Hepatocyte (in vitro differentiated cells): ENCODE data around the gene TBC1D2.

ENCODE experiments used
- EZH2 ChIP-seq: fragments of 200-600 bp; sonication (generic); IDR thresholded peaks from 2 replicates; pipeline ENCODE4 v1.6.1; 2016; ENCODE audit warnings: antibody characterized with exemption, mild to moderate bottlenecking, borderline replicate concordance
- TF ChIP-seq, protein P1 (sequence below): fragments of 200-600 bp; sonication (generic); IDR thresholded peaks from 2 replicates; pipeline ENCODE4 v1.5.1; 2016; ENCODE audit warnings: antibody characterized with exemption, mild to moderate bottlenecking; ENCODE audit not compliant: poor library complexity

DNA sequence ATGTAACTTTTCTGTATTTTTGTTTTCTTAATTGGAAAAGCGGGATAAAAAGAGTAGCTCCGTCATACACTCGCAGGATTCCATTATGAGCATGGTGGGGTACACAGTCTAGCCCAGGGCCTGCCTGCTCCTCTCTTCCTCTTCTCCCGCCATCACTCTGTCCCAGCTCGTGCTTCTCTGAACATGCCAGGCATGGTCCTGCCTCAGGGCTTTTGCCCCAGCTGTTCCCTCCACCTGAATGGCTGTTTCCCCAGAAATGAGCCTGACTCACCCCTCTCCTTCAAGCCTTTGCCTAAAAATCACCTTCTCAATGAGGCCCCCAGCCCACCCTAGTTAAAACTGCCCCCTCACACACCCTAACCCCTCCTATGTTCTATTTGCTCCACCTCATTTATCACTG lies 67.5 kb downstream of the TBC1D2 start:
- TF ChIP-seq, protein P1, sequence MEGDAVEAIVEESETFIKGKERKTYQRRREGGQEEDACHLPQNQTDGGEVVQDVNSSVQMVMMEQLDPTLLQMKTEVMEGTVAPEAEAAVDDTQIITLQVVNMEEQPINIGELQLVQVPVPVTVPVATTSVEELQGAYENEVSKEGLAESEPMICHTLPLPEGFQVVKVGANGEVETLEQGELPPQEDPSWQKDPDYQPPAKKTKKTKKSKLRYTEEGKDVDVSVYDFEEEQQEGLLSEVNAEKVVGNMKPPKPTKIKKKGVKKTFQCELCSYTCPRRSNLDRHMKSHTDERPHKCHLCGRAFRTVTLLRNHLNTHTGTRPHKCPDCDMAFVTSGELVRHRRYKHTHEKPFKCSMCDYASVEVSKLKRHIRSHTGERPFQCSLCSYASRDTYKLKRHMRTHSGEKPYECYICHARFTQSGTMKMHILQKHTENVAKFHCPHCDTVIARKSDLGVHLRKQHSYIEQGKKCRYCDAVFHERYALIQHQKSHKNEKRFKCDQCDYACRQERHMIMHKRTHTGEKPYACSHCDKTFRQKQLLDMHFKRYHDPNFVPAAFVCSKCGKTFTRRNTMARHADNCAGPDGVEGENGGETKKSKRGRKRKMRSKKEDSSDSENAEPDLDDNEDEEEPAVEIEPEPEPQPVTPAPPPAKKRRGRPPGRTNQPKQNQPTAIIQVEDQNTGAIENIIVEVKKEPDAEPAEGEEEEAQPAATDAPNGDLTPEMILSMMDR: no peak
- TF ChIP-seq EZH2: no peak
